T47D (cell line): ENCODE data around the gene STING1.
"Not testable (repeated sequence)": the region's sequence is repeated elsewhere in the genome, so short reads cannot be mapped to it uniquely, and the experiment has no call there.

Experiments
- DNase-seq, 2 experiments: peaks; one replicate each; pipeline versions ENCODE4 v3.0.0 to v3.0.0-alpha.2; 2011 to 2012; ENCODE audit warnings: low read depth in 1 of 2, low spot score in 1 of 2
- JUND ChIP-seq: IDR thresholded peaks from 2 replicates; pipeline ENCODE4 v1.6.1; 2012; ENCODE audit warnings: low read depth
- in situ Hi-C: cut with HindIII; loops from 2 replicates; pipeline ENCODE4 v1.10.0; 2016; ENCODE audit warnings: low sequenced_read_pairs, low pct_unique_long_range_greater_than_20kb

Gene STING1

GRCh38 chr5:139492700-139493192 is 10.2 kb upstream of the STING1 start:
- no peak for DNase-seq
- TF ChIP-seq JUND, result no peak
- in situ Hi-C loops, result no loop called here

GRCh38 chr5:139488260-139488659 is 5.7 kb upstream of the STING1 start:
- no peak for TF ChIP-seq JUND
- DNase-seq, result no peak
- in situ Hi-C loops, result no loop called here

- in situ Hi-C loops, result no loop called here
- no peak for DNase-seq
- no peak for TF ChIP-seq JUND
These were observed 3.6 kb upstream of the STING1 start for GRCh38 chr5:139486201-139486600.

GRCh38 chr5:139482890-139483208 is 291 bp upstream of the STING1 start:
- DNase-seq, in situ Hi-C loops: not testable (repeated sequence)

- in situ Hi-C loops, result no loop called here
- peak in 1 of 2 experiments; percentile 25 for DNase-seq
- no peak for TF ChIP-seq JUND
These were observed 943 bp downstream of the STING1 start for GRCh38 chr5:139481580-139482049.

GRCh38 chr5:139481122-139481533 is 1.4 kb downstream of the STING1 start:
- no peak for TF ChIP-seq JUND
- in situ Hi-C loops, result no loop called here
- no peak for DNase-seq

GRCh38 chr5:139479729-139480128 is 2.8 kb downstream of the STING1 start:
- DNase-seq, in situ Hi-C loops: not testable (repeated sequence)

- in situ Hi-C loops, DNase-seq: not testable (repeated sequence)
These were observed 3.7 kb downstream of the STING1 start for GRCh38 chr5:139478657-139479423.

- in situ Hi-C loops, result no loop called here
- no peak for TF ChIP-seq JUND
- no peak for DNase-seq
These were observed 6.5 kb downstream of the STING1 start for GRCh38 chr5:139475865-139476617.

- in situ Hi-C loops, result no loop called here
These were observed 7.4 kb downstream of the STING1 start for GRCh38 chr5:139474890-139475791.

GRCh38 chr5:139473565-139473964 is 9.0 kb downstream of the STING1 start:
- TF ChIP-seq JUND, result no peak
- in situ Hi-C loops, result no loop called here
- DNase-seq, result no peak

More at GRCh38 chr5:139474890-139475791, 7.4 kb downstream of the STING1 start:
- DNase-seq, result no peak
- no peak for TF ChIP-seq JUND

GRCh38 chr5:139473105-139473504 is 9.5 kb downstream of the STING1 start:
- TF ChIP-seq JUND, result no peak
- in situ Hi-C loops, result no loop called here
- DNase-seq, result no peak
